ENCODE results near the gene ARRDC5. TPM values are rescaled to one million over a fixed set of nuclear protein-coding genes. Genes with fewer than 3 reads are reported as not detected.
A peak's percentile ranks its signal among the peaks of the same experiment; 100 is the strongest.

Gene ARRDC5
- total and polyA plus RNA-seq, 2 of the 13 experiments (the other 11 are each of a cell fraction or from before 2014, with no cell fraction given): not detected

DNA sequence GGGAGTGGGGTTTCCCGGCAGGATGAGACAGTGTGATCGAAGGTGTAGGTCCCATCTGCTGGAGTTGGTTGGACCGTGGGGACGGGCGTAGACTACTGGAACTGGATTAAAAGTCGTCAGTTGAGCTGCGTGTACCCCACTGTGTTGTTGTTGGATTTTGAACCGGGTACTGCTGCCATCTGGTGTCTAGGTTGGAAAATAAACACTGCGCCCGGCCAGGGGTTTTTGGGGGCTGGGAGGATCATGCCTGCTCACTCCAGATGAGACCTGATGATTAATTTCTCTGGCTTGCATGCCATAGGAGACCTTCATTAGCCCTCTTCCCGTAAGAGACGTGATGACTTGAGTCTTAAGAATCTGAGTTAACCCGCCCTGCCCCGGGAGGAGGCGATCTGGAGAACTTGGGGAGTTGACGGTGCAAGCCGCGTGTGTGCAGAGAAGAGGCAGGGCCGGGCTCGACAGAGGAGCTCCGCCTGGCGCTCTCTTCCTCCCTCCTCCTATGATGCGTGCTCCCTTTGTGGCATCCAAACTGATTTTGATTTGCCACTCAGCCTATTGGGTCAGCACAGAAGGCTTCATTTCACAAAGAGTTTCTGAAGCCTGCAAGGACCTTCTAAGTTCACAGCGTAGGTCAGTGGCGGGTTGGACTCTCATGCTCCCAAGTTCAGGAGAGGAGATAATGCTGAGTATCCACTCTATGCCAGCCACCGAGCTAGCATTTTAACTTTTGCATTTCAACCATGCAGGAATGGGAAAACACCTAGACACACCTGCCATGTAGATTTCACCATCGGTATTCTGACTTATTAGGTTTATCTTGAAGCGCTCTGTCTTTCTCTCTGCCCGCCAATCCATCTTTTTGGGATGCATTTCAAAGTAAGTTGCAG lies 9.3 kb upstream of the ARRDC5 start (continued):
- TF ChIP-seq, protein P1, sequence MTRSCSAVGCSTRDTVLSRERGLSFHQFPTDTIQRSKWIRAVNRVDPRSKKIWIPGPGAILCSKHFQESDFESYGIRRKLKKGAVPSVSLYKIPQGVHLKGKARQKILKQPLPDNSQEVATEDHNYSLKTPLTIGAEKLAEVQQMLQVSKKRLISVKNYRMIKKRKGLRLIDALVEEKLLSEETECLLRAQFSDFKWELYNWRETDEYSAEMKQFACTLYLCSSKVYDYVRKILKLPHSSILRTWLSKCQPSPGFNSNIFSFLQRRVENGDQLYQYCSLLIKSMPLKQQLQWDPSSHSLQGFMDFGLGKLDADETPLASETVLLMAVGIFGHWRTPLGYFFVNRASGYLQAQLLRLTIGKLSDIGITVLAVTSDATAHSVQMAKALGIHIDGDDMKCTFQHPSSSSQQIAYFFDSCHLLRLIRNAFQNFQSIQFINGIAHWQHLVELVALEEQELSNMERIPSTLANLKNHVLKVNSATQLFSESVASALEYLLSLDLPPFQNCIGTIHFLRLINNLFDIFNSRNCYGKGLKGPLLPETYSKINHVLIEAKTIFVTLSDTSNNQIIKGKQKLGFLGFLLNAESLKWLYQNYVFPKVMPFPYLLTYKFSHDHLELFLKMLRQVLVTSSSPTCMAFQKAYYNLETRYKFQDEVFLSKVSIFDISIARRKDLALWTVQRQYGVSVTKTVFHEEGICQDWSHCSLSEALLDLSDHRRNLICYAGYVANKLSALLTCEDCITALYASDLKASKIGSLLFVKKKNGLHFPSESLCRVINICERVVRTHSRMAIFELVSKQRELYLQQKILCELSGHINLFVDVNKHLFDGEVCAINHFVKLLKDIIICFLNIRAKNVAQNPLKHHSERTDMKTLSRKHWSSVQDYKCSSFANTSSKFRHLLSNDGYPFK (CRISPR knock-in tag; IDR thresholded peaks at IDR 0.05; ENCODE audit: borderline replicate concordance): no peak
- TF ChIP-seq PPARG (CRISPR knock-in tag; conservative IDR thresholded peaks at IDR 0.05) (0 out of 2 replicates have a peak, but pooled peaks have one; percentile 13), ZNF737 (CRISPR knock-in tag; IDR thresholded peaks at IDR 0.05; ENCODE audit: borderline replicate concordance) (no peak), NR3C1 (CRISPR knock-in tag; IDR thresholded peaks at IDR 0.05) (no peak), MAZ (IDR thresholded peaks at IDR 0.05; ENCODE audit: borderline replicate concordance, low read depth, low read length) (no peak), MAZ (CRISPR knock-in tag; IDR thresholded peaks at IDR 0.05; ENCODE audit: low read depth) (no peak), ZNF230 (CRISPR knock-in tag; IDR thresholded peaks at IDR 0.05) (no peak), KLF9 (CRISPR knock-in tag; IDR thresholded peaks at IDR 0.05; ENCODE audit: low read depth) (no peak), ZNF567 (CRISPR knock-in tag; IDR thresholded peaks at IDR 0.05; ENCODE audit: borderline replicate concordance) (no peak), NR2F1 (CRISPR knock-in tag; IDR thresholded peaks at IDR 0.05) (no peak), MIER3 (CRISPR knock-in tag; IDR thresholded peaks at IDR 0.05; ENCODE audit: borderline replicate concordance) (no peak), FIP1L1 (IDR thresholded peaks at IDR 0.05; ENCODE audit: borderline replicate concordance, insufficient read depth, low read depth, low read length) (no peak), ZNF121 (CRISPR knock-in tag; IDR thresholded peaks at IDR 0.05) (no peak), ZNF564 (CRISPR knock-in tag; IDR thresholded peaks at IDR 0.05) (no peak), ISL2 (CRISPR knock-in tag; IDR thresholded peaks at IDR 0.05) (no peak), ZSCAN21 (CRISPR knock-in tag; IDR thresholded peaks at IDR 0.05; ENCODE audit: borderline replicate concordance) (no peak), ZNF777 (CRISPR knock-in tag; IDR thresholded peaks at IDR 0.05) (peak; percentile 37; the same call in 1 of the 2 replicates), ZNF441 (CRISPR knock-in tag; IDR thresholded peaks at IDR 0.05; ENCODE audit: borderline replicate concordance) (peak; percentile 52; the same call in 1 of the 2 replicates), ZBTB7B (CRISPR knock-in tag; IDR thresholded peaks at IDR 0.05) (no peak), TBX2 (CRISPR knock-in tag; IDR thresholded peaks at IDR 0.05; ENCODE audit: borderline replicate concordance) (no peak), ZNF879 (CRISPR knock-in tag; IDR thresholded peaks at IDR 0.05) (no peak)
- TF ChIP-seq, protein P2, sequence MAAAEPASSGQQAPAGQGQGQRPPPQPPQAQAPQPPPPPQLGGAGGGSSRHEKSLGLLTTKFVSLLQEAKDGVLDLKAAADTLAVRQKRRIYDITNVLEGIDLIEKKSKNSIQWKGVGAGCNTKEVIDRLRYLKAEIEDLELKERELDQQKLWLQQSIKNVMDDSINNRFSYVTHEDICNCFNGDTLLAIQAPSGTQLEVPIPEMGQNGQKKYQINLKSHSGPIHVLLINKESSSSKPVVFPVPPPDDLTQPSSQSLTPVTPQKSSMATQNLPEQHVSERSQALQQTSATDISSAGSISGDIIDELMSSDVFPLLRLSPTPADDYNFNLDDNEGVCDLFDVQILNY (CRISPR knock-in tag; conservative IDR thresholded peaks at IDR 0.05): no peak
- TF ChIP-seq, protein P3, sequence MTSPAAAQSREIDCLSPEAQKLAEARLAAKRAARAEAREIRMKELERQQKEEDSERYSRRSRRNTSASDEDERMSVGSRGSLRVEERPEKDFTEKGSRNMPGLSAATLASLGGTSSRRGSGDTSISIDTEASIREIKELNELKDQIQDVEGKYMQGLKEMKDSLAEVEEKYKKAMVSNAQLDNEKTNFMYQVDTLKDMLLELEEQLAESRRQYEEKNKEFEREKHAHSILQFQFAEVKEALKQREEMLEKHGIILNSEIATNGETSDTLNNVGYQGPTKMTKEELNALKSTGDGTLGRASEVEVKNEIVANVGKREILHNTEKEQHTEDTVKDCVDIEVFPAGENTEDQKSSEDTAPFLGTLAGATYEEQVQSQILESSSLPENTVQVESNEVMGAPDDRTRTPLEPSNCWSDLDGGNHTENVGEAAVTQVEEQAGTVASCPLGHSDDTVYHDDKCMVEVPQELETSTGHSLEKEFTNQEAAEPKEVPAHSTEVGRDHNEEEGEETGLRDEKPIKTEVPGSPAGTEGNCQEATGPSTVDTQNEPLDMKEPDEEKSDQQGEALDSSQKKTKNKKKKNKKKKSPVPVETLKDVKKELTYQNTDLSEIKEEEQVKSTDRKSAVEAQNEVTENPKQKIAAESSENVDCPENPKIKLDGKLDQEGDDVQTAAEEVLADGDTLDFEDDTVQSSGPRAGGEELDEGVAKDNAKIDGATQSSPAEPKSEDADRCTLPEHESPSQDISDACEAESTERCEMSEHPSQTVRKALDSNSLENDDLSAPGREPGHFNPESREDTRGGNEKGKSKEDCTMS (CRISPR knock-in tag; conservative IDR thresholded peaks at IDR 0.05): no peak
